Keratinocyte (primary cell): Measurements from ENCODE around the gene ZCWPW1. TPM values are rescaled to one million over a fixed set of nuclear protein-coding genes. Genes with fewer than 3 reads are reported as not detected.

Experiments used
- DNase-seq: peaks from one replicate; pipeline ENCODE4 v3.0.0-alpha.2; 2011; ENCODE audit warnings: low read depth, missing footprints, low spot score
- FAIRE-seq: peaks from 2 replicates; lab custom pipeline; 2011; peaks lifted over from hg19 to GRCh38; lab: Jason Lieb, UNC
- H2AFZ ChIP-seq: 2 replicates; pipeline ENCODE4 v1.6.0; 2012; ENCODE audit warnings: low read length, control low read depth, inconsistent platforms; ENCODE audit not compliant: control insufficient read depth
- H3K27ac ChIP-seq: 2 replicates; pipeline ENCODE4 v1.5.1; 2011; ENCODE audit warnings: low read length; ENCODE audit not compliant: control insufficient read depth, insufficient read depth
- H3K27me3 ChIP-seq: 3 replicates; pipeline ENCODE4 v1.6.0; 2011; ENCODE audit warnings: low read length; ENCODE audit not compliant: control insufficient read depth, insufficient read depth; ENCODE audit errors: extremely low read depth
- H3K36me3 ChIP-seq, 2 experiments: 2 replicates in 1 of 2; 3 replicates in 1 of 2; pipeline ENCODE4 v1.5.1; 2011; ENCODE audit warnings: low read length in 2 of 2, mild to moderate bottlenecking in 1 of 2; ENCODE audit not compliant: control insufficient read depth in 2 of 2, insufficient read depth in 2 of 2; ENCODE audit errors: extremely low read depth in 1 of 2
- H3K4me1 ChIP-seq: 3 replicates; pipeline ENCODE4 v1.5.1; 2011; ENCODE audit warnings: low read length; ENCODE audit not compliant: control insufficient read depth, insufficient read depth; ENCODE audit errors: extremely low read depth
- H3K4me2 ChIP-seq: 3 replicates; pipeline ENCODE4 v1.6.0; 2011; ENCODE audit warnings: low read depth, low read length; ENCODE audit not compliant: control insufficient read depth, insufficient read depth; ENCODE audit errors: extremely low read depth
- H3K4me3 ChIP-seq, 3 experiments: fragments of 200-600 bp in 1 of 3; sonication (generic) in 1 of 3; 2 replicates in 2 of 3; 3 replicates in 1 of 3; pipeline ENCODE4 v1.5.1; 2011 to 2016; ENCODE audit warnings: low read length in 3 of 3, mild to moderate bottlenecking in 3 of 3, control low read depth in 2 of 3, inconsistent platforms in 1 of 3, low read depth in 1 of 3, mixed read lengths in 1 of 3, mixed run types in 1 of 3, moderate library complexity in 1 of 3; ENCODE audit not compliant: control insufficient read depth in 2 of 3, insufficient read depth in 2 of 3; ENCODE audit errors: extremely low read depth in 1 of 3
- H3K79me2 ChIP-seq: 2 replicates; pipeline ENCODE4 v1.6.0; 2012; ENCODE audit warnings: low read length; ENCODE audit not compliant: control insufficient read depth, insufficient read depth
- H3K9ac ChIP-seq: 3 replicates; pipeline ENCODE4 v1.6.0; 2011; ENCODE audit warnings: low read length; ENCODE audit not compliant: control insufficient read depth, insufficient read depth; ENCODE audit errors: extremely low read depth
- H3K9me1 ChIP-seq: 3 replicates; pipeline ENCODE4 v1.6.0; 2011; ENCODE audit warnings: low read length; ENCODE audit not compliant: control insufficient read depth, insufficient read depth; ENCODE audit errors: extremely low read depth
- H3K9me3 ChIP-seq: 2 replicates; pipeline ENCODE4 v1.5.1; 2012; ENCODE audit warnings: low read depth, low read length; ENCODE audit not compliant: control insufficient read depth
- H4K20me1 ChIP-seq: 3 replicates; pipeline ENCODE4 v1.6.0; 2011; ENCODE audit warnings: low read length; ENCODE audit not compliant: control insufficient read depth, insufficient read depth; ENCODE audit errors: extremely low read depth
- CTCF ChIP-seq, 3 experiments: IDR thresholded peaks in 1 of 3; conservative IDR thresholded peaks in 1 of 3; optimal IDR thresholded peaks in 1 of 3; 2 replicates in 2 of 3; 3 replicates in 1 of 3; pipeline versions ENCODE3 to v1.5.1; 2011; ENCODE audit warnings: low read length in 3 of 3, mild to moderate bottlenecking in 3 of 3, moderate library complexity in 2 of 3, control low read depth in 1 of 3, inconsistent platforms in 1 of 3; ENCODE audit not compliant: insufficient read depth in 2 of 3; ENCODE audit errors: extremely low read depth in 1 of 3
- EZH2 ChIP-seq: IDR thresholded peaks from one replicate; pipeline ENCODE4 v1.6.1; 2012; ENCODE audit warnings: inconsistent platforms, mild to moderate bottlenecking, low read length, moderate library complexity
- dilution Hi-C: fragments of 300-500 bp; cut with MboI; formaldehyde crosslinking; loops from one replicate; pipeline ENCODE4 v1.7.0; 2020; ENCODE audit warnings: low sequenced_read_pairs; ENCODE audit not compliant: extremely low pct_ligation_motif_present
- polyA plus RNA-seq, 5 experiments: library from polyadenylated mRNA; depleted of rRNA in 3 of 5; stranded (reverse) in 3 of 5; stranded (forward) in 1 of 5; unstranded in 1 of 5; fragments of >200 nt; gene quantifications; 1 replicate in 1 of 5; 2 replicates in 3 of 5; 3 replicates in 1 of 5; pipeline versions ENCODE4 v1.2.1 to v1.2.3, GENCODE V29; 2011 to 2012; ENCODE audit warnings: missing spikeins in 2 of 5, low read depth in 1 of 5, low replicate concordance in 1 of 5

The ZCWPW1 gene
- polyA plus RNA-seq, 1 donor (not counting 4 experiments of a cell fraction or from before 2014, with no cell fraction given): 1.4 TPM

GRCh38 chr7:100401811-100402210 lies 26.7 kb downstream of the ZCWPW1 start:
- Histone ChIP-seq H2AFZ (no peak overlapping the region), H3K36me3 (no peaks in the 10 kb centered on the region), H3K27ac (no peak overlapping the region), H3K9ac (no peak overlapping the region), H3K9me3 (no peaks in the 10 kb centered on the region), H3K4me1 (no peaks in the 10 kb centered on the region), H3K9me1 (no peaks in the 10 kb centered on the region), H3K4me2 (no peak overlapping the region), H3K4me3 (no peak overlapping the region), H4K20me1 (no peaks in the 10 kb centered on the region), H3K79me2 (no peaks in the 10 kb centered on the region), H3K27me3 (peaks cover 12% of the 10 kb centered on the region)
- TF ChIP-seq CTCF (optimal IDR thresholded peaks at IDR 0.05 in 1 of 3, IDR thresholded peaks at IDR 0.05 in 1 of 3, conservative IDR thresholded peaks at IDR 0.05 in 1 of 3; ENCODE audit: extremely low read depth in 1 of 3, insufficient read depth in 2 of 3, low read length in 3 of 3) (no peak), EZH2 (no peak)
- FAIRE-seq (no peak), DNase-seq (no peak)
- dilution Hi-C loops: no loop called here

- Histone ChIP-seq H3K4me1 (no peaks in the 10 kb centered on the region), H2AFZ (no peak overlapping the region), H3K9ac (no peak overlapping the region), H3K4me2 (no peak overlapping the region), H3K4me3 (no peak overlapping the region), H3K27ac (no peak overlapping the region), H3K9me3 (no peaks in the 10 kb centered on the region), H4K20me1 (no peaks in the 10 kb centered on the region), H3K9me1 (no peaks in the 10 kb centered on the region), H3K36me3 (no peaks in the 10 kb centered on the region), H3K27me3 (peaks cover 12% of the 10 kb centered on the region), H3K79me2 (no peaks in the 10 kb centered on the region)
- TF ChIP-seq EZH2: no peak
- peak in 1 of 3 experiments; percentile 31 for TF ChIP-seq CTCF (optimal IDR thresholded peaks at IDR 0.05 in 1 of 3, IDR thresholded peaks at IDR 0.05 in 1 of 3, conservative IDR thresholded peaks at IDR 0.05 in 1 of 3; ENCODE audit: extremely low read depth in 1 of 3, insufficient read depth in 2 of 3, low read length in 3 of 3)
- dilution Hi-C loops: no loop called here
- no peak for DNase-seq
- FAIRE-seq: no peak
Measured at GRCh38 chr7:100400656-100401055, 27.8 kb downstream of the ZCWPW1 start.
